Neural cell (in vitro differentiated cells): ENCODE data around the gene CDKAL1. TPM values are rescaled to one million over a fixed set of nuclear protein-coding genes. Genes with fewer than 3 reads are reported as not detected.
A peak's percentile ranks its signal among the peaks of the same experiment; 100 is the strongest.

Source experiments
- H2AFZ ChIP-seq: fragments of 200-600, 300-800 bp; sonication (generic), shearing (Covaris generic); 2 replicates; pipeline ENCODE4 v1.6.0; 2014; ENCODE audit warnings: low read depth, mild to moderate bottlenecking, antibody characterized with exemption, low read length, moderate library complexity
- H3F3A ChIP-seq: fragments of 200-600 bp; shearing (Covaris generic); 2 replicates; pipeline ENCODE4 v1.6.1; 2016; ENCODE audit warnings: mild to moderate bottlenecking, moderate library complexity, mixed read lengths, antibody characterized with exemption, low read length; ENCODE audit not compliant: insufficient read depth, poor library complexity, severe bottlenecking
- H3K27ac ChIP-seq: fragments of 200-600, 300-800 bp; sonication (generic), shearing (Covaris generic); 2 replicates; pipeline ENCODE4 v1.5.1; 2014; ENCODE audit warnings: mild to moderate bottlenecking, low read length, moderate library complexity
- H3K27me3 ChIP-seq: fragments of 300-800, 200-600 bp; sonication (generic), shearing (Covaris generic); 2 replicates; pipeline ENCODE4 v1.6.0; 2014; ENCODE audit warnings: mild to moderate bottlenecking, low read depth, low read length, moderate library complexity; ENCODE audit not compliant: insufficient read depth
- H3K36me3 ChIP-seq: fragments of 300-800, 200-600 bp; sonication (generic), shearing (Covaris generic); 2 replicates; pipeline ENCODE4 v1.5.1; 2014; ENCODE audit warnings: mild to moderate bottlenecking, antibody characterized with exemption, low read length, moderate library complexity; ENCODE audit not compliant: insufficient read depth
- H3K4me2 ChIP-seq: fragments of 300-800, 200-600 bp; sonication (generic), shearing (Covaris generic); 2 replicates; pipeline ENCODE4 v1.6.0; 2014; ENCODE audit warnings: mild to moderate bottlenecking, low read length
- H3K4me3 ChIP-seq: fragments of 300-800, 200-600 bp; sonication (generic), shearing (Covaris generic); 2 replicates; pipeline ENCODE4 v1.5.1; 2014; ENCODE audit warnings: mild to moderate bottlenecking, low read length, moderate library complexity
- H3K79me2 ChIP-seq: fragments of 200-600 bp; shearing (Covaris generic); replicated peaks from 2 replicates; pipeline ENCODE4 v1.6.0; 2014; ENCODE audit warnings: mild to moderate bottlenecking, low read length, moderate library complexity; ENCODE audit not compliant: insufficient read depth
- H3K9ac ChIP-seq: fragments of 300-800, 200-600 bp; sonication (generic), shearing (Covaris generic); 2 replicates; pipeline ENCODE4 v1.6.1; 2016; ENCODE audit warnings: mild to moderate bottlenecking, low read length, mixed read lengths
- H3K9me2 ChIP-seq: fragments of 200-600 bp; shearing (Covaris generic); 2 replicates; pipeline ENCODE4 v1.6.1; 2016; ENCODE audit warnings: mild to moderate bottlenecking, low read length, mixed read lengths; ENCODE audit not compliant: insufficient read depth
- H3K9me3 ChIP-seq: fragments of 200-600, 300-800 bp; sonication (generic), shearing (Covaris generic); 2 replicates; pipeline ENCODE4 v1.6.1; 2016; ENCODE audit warnings: mild to moderate bottlenecking, mixed run types, low read length, moderate library complexity, mixed read lengths
- H4K20me1 ChIP-seq: fragments of 200-600 bp; shearing (Covaris generic); 2 replicates; pipeline ENCODE4 v1.6.1; 2016; ENCODE audit warnings: mild to moderate bottlenecking, mixed run types; ENCODE audit not compliant: insufficient read depth
- EP300 ChIP-seq: fragments of 450-650 bp; conservative IDR thresholded peaks from 2 replicates; pipeline ENCODE4 v1.6.1; 2014; ENCODE audit warnings: antibody characterized with exemption, mild to moderate bottlenecking, moderate library complexity; ENCODE audit not compliant: poor library complexity, severe bottlenecking
- EZH2 ChIP-seq: fragments of 200-600, 300-800 bp; shearing (Covaris generic), sonication (generic); IDR thresholded peaks from 2 replicates; pipeline ENCODE4 v1.6.1; 2014; ENCODE audit warnings: antibody characterized with exemption, low read length, borderline replicate concordance, mild to moderate bottlenecking; ENCODE audit not compliant: insufficient read depth, poor library complexity, severe bottlenecking
- MXI1 ChIP-seq: fragments of 450-650 bp; conservative IDR thresholded peaks from 2 replicates; pipeline ENCODE4 v1.6.1; 2014; ENCODE audit warnings: antibody characterized with exemption, mild to moderate bottlenecking; ENCODE audit not compliant: poor library complexity, severe bottlenecking
- POLR2AphosphoS5 ChIP-seq: IDR thresholded peaks from 2 replicates; pipeline ENCODE4 v1.6.1; 2012
- RAD21 ChIP-seq: fragments of 450-650 bp; conservative IDR thresholded peaks from 2 replicates; pipeline ENCODE4 v1.6.1; 2014; ENCODE audit warnings: antibody characterized with exemption, mild to moderate bottlenecking, moderate library complexity
- SMC3 ChIP-seq: fragments of 450-650 bp; conservative IDR thresholded peaks from 2 replicates; pipeline ENCODE4 v1.6.1; 2014; ENCODE audit warnings: antibody characterized with exemption, mild to moderate bottlenecking, moderate library complexity; ENCODE audit not compliant: poor library complexity
- TAF1 ChIP-seq: IDR thresholded peaks from 2 replicates; pipeline ENCODE4 v1.6.1; 2012; ENCODE audit warnings: low read depth
- polyA plus RNA-seq: library from polyadenylated mRNA; depleted of rRNA; stranded (reverse); fragments of >200 nt; gene quantifications from 2 replicates; pipeline ENCODE4 v1.2.3, GENCODE V29; 2014
- TF ChIP-seq, protein P1 (sequence below): fragments of 450-650 bp; IDR thresholded peaks from 2 replicates; pipeline ENCODE4 v1.5.1; 2014; ENCODE audit warnings: antibody characterized with exemption, mild to moderate bottlenecking, moderate library complexity; ENCODE audit not compliant: poor library complexity, severe bottlenecking
- TF ChIP-seq, protein P2 (sequence below): IDR thresholded peaks from 2 replicates; pipeline ENCODE4 v1.6.1; 2012; ENCODE audit warnings: borderline replicate concordance

Gene CDKAL1
- polyA plus RNA-seq, 1 donor from 2014 or later = 10.7 TPM

DNA sequence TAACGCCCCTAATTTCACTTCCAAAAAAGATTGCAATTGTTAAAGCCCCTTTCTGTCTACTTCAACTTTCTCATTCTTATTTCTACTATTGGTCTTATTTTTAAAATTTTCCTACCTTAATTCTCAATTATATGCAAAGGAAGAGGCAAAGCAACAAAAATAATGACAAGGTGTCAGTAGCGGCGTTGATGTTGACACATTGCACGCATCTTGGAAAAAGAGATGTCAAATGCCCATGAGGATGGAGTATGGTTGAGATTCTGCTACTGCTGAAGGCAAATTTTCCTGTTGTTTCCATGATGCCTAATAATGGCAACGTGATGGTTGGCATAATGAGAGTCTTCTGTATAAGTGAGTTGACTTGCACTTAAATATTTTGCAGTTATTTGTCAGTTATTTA lies 258.9 kb downstream of the CDKAL1 start:
- Histone ChIP-seq H3K4me3 (peak overlapping the region; percentile 29), H3K27ac (peak overlapping the region; percentile 58), H2AFZ (no peak overlapping the region), H3K4me2 (peak overlapping the region; percentile 37), H3K9me3 (no peaks in the 10 kb centered on the region), H4K20me1 (no peaks in the 10 kb centered on the region), H3K79me2 (no peaks in the 10 kb centered on the region), H3K9ac (no peak overlapping the region), H3K9me2 (no peaks in the 10 kb centered on the region), H3K36me3 (no peaks in the 10 kb centered on the region), H3K27me3 (no peaks in the 10 kb centered on the region), H3F3A (no peaks in the 10 kb centered on the region)
- TF ChIP-seq, protein P1, sequence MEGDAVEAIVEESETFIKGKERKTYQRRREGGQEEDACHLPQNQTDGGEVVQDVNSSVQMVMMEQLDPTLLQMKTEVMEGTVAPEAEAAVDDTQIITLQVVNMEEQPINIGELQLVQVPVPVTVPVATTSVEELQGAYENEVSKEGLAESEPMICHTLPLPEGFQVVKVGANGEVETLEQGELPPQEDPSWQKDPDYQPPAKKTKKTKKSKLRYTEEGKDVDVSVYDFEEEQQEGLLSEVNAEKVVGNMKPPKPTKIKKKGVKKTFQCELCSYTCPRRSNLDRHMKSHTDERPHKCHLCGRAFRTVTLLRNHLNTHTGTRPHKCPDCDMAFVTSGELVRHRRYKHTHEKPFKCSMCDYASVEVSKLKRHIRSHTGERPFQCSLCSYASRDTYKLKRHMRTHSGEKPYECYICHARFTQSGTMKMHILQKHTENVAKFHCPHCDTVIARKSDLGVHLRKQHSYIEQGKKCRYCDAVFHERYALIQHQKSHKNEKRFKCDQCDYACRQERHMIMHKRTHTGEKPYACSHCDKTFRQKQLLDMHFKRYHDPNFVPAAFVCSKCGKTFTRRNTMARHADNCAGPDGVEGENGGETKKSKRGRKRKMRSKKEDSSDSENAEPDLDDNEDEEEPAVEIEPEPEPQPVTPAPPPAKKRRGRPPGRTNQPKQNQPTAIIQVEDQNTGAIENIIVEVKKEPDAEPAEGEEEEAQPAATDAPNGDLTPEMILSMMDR = no peak
- TF ChIP-seq POLR2AphosphoS5 = peak; percentile 51
- TF ChIP-seq EP300 = peak; percentile 95
- peak; percentile 12 for TF ChIP-seq SMC3
- no peak for TF ChIP-seq MXI1
- TF ChIP-seq, protein P2, sequence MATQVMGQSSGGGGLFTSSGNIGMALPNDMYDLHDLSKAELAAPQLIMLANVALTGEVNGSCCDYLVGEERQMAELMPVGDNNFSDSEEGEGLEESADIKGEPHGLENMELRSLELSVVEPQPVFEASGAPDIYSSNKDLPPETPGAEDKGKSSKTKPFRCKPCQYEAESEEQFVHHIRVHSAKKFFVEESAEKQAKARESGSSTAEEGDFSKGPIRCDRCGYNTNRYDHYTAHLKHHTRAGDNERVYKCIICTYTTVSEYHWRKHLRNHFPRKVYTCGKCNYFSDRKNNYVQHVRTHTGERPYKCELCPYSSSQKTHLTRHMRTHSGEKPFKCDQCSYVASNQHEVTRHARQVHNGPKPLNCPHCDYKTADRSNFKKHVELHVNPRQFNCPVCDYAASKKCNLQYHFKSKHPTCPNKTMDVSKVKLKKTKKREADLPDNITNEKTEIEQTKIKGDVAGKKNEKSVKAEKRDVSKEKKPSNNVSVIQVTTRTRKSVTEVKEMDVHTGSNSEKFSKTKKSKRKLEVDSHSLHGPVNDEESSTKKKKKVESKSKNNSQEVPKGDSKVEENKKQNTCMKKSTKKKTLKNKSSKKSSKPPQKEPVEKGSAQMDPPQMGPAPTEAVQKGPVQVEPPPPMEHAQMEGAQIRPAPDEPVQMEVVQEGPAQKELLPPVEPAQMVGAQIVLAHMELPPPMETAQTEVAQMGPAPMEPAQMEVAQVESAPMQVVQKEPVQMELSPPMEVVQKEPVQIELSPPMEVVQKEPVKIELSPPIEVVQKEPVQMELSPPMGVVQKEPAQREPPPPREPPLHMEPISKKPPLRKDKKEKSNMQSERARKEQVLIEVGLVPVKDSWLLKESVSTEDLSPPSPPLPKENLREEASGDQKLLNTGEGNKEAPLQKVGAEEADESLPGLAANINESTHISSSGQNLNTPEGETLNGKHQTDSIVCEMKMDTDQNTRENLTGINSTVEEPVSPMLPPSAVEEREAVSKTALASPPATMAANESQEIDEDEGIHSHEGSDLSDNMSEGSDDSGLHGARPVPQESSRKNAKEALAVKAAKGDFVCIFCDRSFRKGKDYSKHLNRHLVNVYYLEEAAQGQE = peak; percentile 85

DNA sequence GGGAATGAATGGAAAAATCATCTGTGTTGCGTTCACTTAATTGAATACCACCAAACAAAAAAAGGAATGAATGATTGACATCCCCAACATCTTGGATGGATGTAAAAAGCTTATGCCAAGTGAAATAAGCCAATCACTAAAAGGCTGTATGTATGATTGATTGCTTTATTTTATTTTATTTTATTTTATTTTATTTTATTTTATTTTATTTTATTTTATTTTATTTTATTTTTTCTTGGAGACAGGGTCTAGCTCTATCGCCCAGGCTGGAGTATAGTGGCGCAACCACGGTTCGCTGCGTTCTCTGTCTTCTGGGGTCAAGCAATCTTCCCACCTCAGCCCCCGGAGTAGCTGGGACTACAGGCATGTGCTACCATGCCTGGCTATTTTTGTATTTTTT lies 263.3 kb downstream of the CDKAL1 start:
- no peak overlapping the region for H3K27ac ChIP-seq
- TF ChIP-seq RAD21 (no peak), MXI1 (no peak), TAF1 (no peak), EP300 (no peak), POLR2AphosphoS5 (no peak), EZH2 (no peak), SMC3 (no peak)
- TF ChIP-seq, protein P2 = no peak
- TF ChIP-seq, protein P1 = no peak
- no peak overlapping the region for H3K4me3 ChIP-seq
- no peaks in the 10 kb centered on the region for H3K9me2 ChIP-seq
- no peaks in the 10 kb centered on the region for H4K20me1 ChIP-seq
- no peaks in the 10 kb centered on the region for H3K36me3 ChIP-seq
- no peaks in the 10 kb centered on the region for H3K27me3 ChIP-seq
- H3F3A ChIP-seq = no peaks in the 10 kb centered on the region
- H2AFZ ChIP-seq = no peak overlapping the region
- no peaks in the 10 kb centered on the region for H3K9me3 ChIP-seq
- no peaks in the 10 kb centered on the region for H3K79me2 ChIP-seq
- H3K4me2 ChIP-seq = no peak overlapping the region
- no peak overlapping the region for H3K9ac ChIP-seq
